ENCODE results near the gene LTO1. TPM values are rescaled to one million over a fixed set of nuclear protein-coding genes. Genes with fewer than 3 reads are reported as not detected.

LTO1 gene
- total RNA-seq, 1 experiment from 2014 or later: 25.3 TPM

- peak overlapping the region in 1 of 3 experiments; percentile 6; a peak in 2 of 7 replicates for H3K27ac Mint-ChIP-seq
- no peak overlapping the region for H2BK120ac ChIP-seq (ENCODE audit: low read depth, low read length, poor library complexity, severe bottlenecking)
- H3K4me1 ChIP-seq (ENCODE audit: insufficient read depth, low read length): no peaks in the 10 kb centered on the region; the same call in 1 of the 2 replicates
- no peaks in the 10 kb centered on the region for H3K79me1 ChIP-seq (ENCODE audit: insufficient read depth, low read depth, low read length, poor library complexity, severe bottlenecking)
- H3K27me3 ChIP-seq (ENCODE audit: insufficient read depth, low read length): no peaks in the 10 kb centered on the region
- H2BK15ac ChIP-seq (ENCODE audit: low read depth, low read length): no peak overlapping the region
- H3K14ac ChIP-seq (ENCODE audit: insufficient read depth, low read length): no peak overlapping the region
- no peak overlapping the region for H2BK5ac ChIP-seq (ENCODE audit: insufficient read length, low read length)
- H3K36me3 Mint-ChIP-seq (ENCODE audit: insufficient read depth in 1 of 3, low read depth in 3 of 3): no peaks in the 10 kb centered on the region
- no peak overlapping the region for H4K91ac ChIP-seq (ENCODE audit: insufficient read length, low read depth, low read length)
- H3K56ac ChIP-seq (ENCODE audit: insufficient read length, low read depth, low read length): no peak overlapping the region
- TF ChIP-seq CTCF (conservative IDR thresholded peaks at IDR 0.05): no peak
- H3K23ac ChIP-seq (ENCODE audit: insufficient read length, low read depth, low read length): no peak overlapping the region
- peaks cover 1% of the 10 kb centered on the region for H3K27me3 Mint-ChIP-seq (ENCODE audit: low read depth)
- no peak overlapping the region for H3T11ph ChIP-seq (ENCODE audit: low read length)
- no peak overlapping the region for H4K8ac ChIP-seq (replicated peaks; ENCODE audit: insufficient read length, low read depth, low read length)
- no peaks in the 10 kb centered on the region for H3K23me2 ChIP-seq (ENCODE audit: insufficient read length, low read depth, low read length, poor library complexity, severe bottlenecking)
- no peak overlapping the region for H3K18ac ChIP-seq (ENCODE audit: insufficient read length, low read depth, low read length)
- H3K4me1 Mint-ChIP-seq: peaks cover 17 to 24% of the 10 kb centered on the region in 2 experiments
- no peaks in the 10 kb centered on the region for H4K20me1 ChIP-seq (ENCODE audit: control insufficient read depth, insufficient read depth, insufficient read length)
- no peak overlapping the region for H2AK5ac ChIP-seq (ENCODE audit: insufficient read length, low read length)
- H2BK12ac ChIP-seq (ENCODE audit: insufficient read length, low read depth, low read length): no peak overlapping the region
- H2BK20ac ChIP-seq (ENCODE audit: low read depth, low read length, poor library complexity, severe bottlenecking): no peak overlapping the region
- no peaks in the 10 kb centered on the region for H3K79me2 ChIP-seq (ENCODE audit: insufficient read depth, low read length)
- H3K9me3 Mint-ChIP-seq: no peaks in the 10 kb centered on the region; a peak in 2 of 5 replicates
- H2AFZ ChIP-seq (ENCODE audit: low read length): no peak overlapping the region
- H3K4ac ChIP-seq (ENCODE audit: low read depth, low read length): no peak overlapping the region
- no peak overlapping the region for H4K5ac ChIP-seq (ENCODE audit: insufficient read length, low read depth, low read length)
- no peak overlapping the region for H3K4me3 Mint-ChIP-seq
- no peaks in the 10 kb centered on the region for H3K9me3 ChIP-seq (ENCODE audit: control insufficient read depth, low read depth, low read length)
- no peak overlapping the region for H3K4me2 ChIP-seq (ENCODE audit: insufficient read depth, insufficient read length, low read length)
- no peak overlapping the region for H3K9ac ChIP-seq (ENCODE audit: extremely low read depth, insufficient read length, low read length)
- H3K27ac ChIP-seq (ENCODE audit: insufficient read length, low read depth, low read length): no peak overlapping the region
- WGBS (ENCODE audit: extremely low coverage, insufficient read length, low lambda C conversion rate): no CpG with 5 or more reads among the region's 4 CpGs
- no peak for DNase-seq
Measured at GRCh38 chr11:69617220-69617619, 57.9 kb downstream of the LTO1 start.

Other genes with a start within 250 kb of the LTO1 start
- gene LINC01488, start 193.7 kb downstream of the LTO1 start, total RNA-seq (2021): not detected in 2 replicates
- 372 and 399 TPM in 2 replicates for gene CCND1, start 34.2 kb downstream of the LTO1 start, total RNA-seq (2021)
- 7.4 and 7.7 TPM in 2 replicates for gene FGF19, start 28.7 kb upstream of the LTO1 start, total RNA-seq (2021)
- gene FGF4, start 100.0 kb upstream of the LTO1 start, total RNA-seq (2021): 0.59 and 0.68 TPM in 2 replicates
- not detected in 2 replicates for gene FGF3, start 144.1 kb upstream of the LTO1 start, total RNA-seq (2021)